B cell (primary cell): ENCODE data around the gene SETBP1. TPM values are rescaled to one million over a fixed set of nuclear protein-coding genes. Genes with fewer than 3 reads are reported as not detected.

Experiments used
- ATAC-seq: fragments of 200-7000 bp; cut with Tn5 transposase; one replicate; pipeline ENCODE4 v1.10.0; 2021; ENCODE audit warnings: low read depth, mild to moderate bottlenecking, moderate number of reproducible peaks, moderate library complexity
- CTCF ChIA-PET: fragments of 350-600 bp; sonication (Branson Sonifier 250); formaldehyde crosslinking; loops from one replicate; lab custom pipeline; 2021; ENCODE audit warnings: antibody characterized with exemption, inconsistent platforms; lab: Charles Lee
- POLR2A ChIA-PET: fragments of 350-600 bp; sonication (Branson Sonifier 250); formaldehyde crosslinking; loops from one replicate; lab custom pipeline; 2021; ENCODE audit warnings: antibody characterized with exemption; lab: Charles Lee
- DNase-seq: peaks from one replicate; pipeline ENCODE4 v3.0.0; 2013
- H2AFZ ChIP-seq: 2 replicates; pipeline ENCODE4 v1.6.1; 2012; ENCODE audit warnings: mild to moderate bottlenecking, low read depth, low read length; ENCODE audit not compliant: insufficient read depth, poor library complexity, severe bottlenecking
- H3K27ac ChIP-seq, 2 donors: 1 replicate in 1 of 2; 2 replicates in 1 of 2; pipeline ENCODE4 v1.5.1; 2012 to 2013; ENCODE audit warnings: low read length in 2 of 2, mild to moderate bottlenecking in 2 of 2, moderate library complexity in 1 of 2
- H3K27me3 ChIP-seq, 4 experiments: fragments of 200-600 bp in 1 of 4; sonication (generic) in 1 of 4; replicated peaks in 1 of 4; 1 replicate in 2 of 4; 2 replicates in 2 of 4; pipeline versions ENCODE4 v1.6.1 to v1.7.0; 2013 to 2016; ENCODE audit warnings: low read length in 3 of 4, mild to moderate bottlenecking in 2 of 4, mixed read lengths in 1 of 4, moderate library complexity in 1 of 4; ENCODE audit not compliant: insufficient read depth in 4 of 4, control insufficient read depth in 3 of 4; ENCODE audit errors: control extremely low read depth in 1 of 4
- H3K36me3 ChIP-seq, 2 experiments: replicated peaks in 1 of 2; 1 replicate in 1 of 2; 2 replicates in 1 of 2; pipeline versions ENCODE4 v1.6.1 to v1.7.1; 2013; ENCODE audit warnings: low read length in 1 of 2; ENCODE audit not compliant: insufficient read depth in 2 of 2, control insufficient read depth in 1 of 2; ENCODE audit errors: control extremely low read depth in 1 of 2, extremely low read depth in 1 of 2
- H3K4me1 ChIP-seq, 2 donors: fragments of 200-600 bp in 1 of 2; sonication (generic) in 1 of 2; 1 replicate in 1 of 2; 2 replicates in 1 of 2; pipeline versions ENCODE4 v1.5.1 to v1.6.1; 2013 to 2017; ENCODE audit warnings: low read length in 2 of 2; ENCODE audit not compliant: control insufficient read depth in 2 of 2, insufficient read depth in 2 of 2
- H3K4me2 ChIP-seq: replicated peaks from 2 replicates; pipeline ENCODE3; 2012; ENCODE audit warnings: mild to moderate bottlenecking, low read depth, low read length; ENCODE audit not compliant: poor library complexity, severe bottlenecking
- H3K4me3 ChIP-seq, 5 experiments: fragments of 200-600 bp in 1 of 5; sonication (generic) in 1 of 5; 1 replicate in 3 of 5; 2 replicates in 2 of 5; pipeline versions ENCODE4 v1.5.1 to v1.7.0; 2011 to 2016; ENCODE audit warnings: low read length in 4 of 5, mild to moderate bottlenecking in 4 of 5, low read depth in 2 of 5, control low read depth in 1 of 5, moderate library complexity in 1 of 5; ENCODE audit not compliant: insufficient read depth in 1 of 5; ENCODE audit errors: control extremely low read depth in 1 of 5, extremely low read depth in 1 of 5
- H3K79me2 ChIP-seq: fragments of 200-600 bp; sonication (generic); one replicate; pipeline ENCODE4 v1.6.0; 2016; ENCODE audit warnings: low read length; ENCODE audit not compliant: control insufficient read depth, insufficient read depth
- H3K9ac ChIP-seq: fragments of 200-600 bp; sonication (generic); 2 replicates; pipeline ENCODE4 v1.6.1; 2017; ENCODE audit warnings: mild to moderate bottlenecking, low read length, moderate library complexity
- H3K9me3 ChIP-seq, 3 donors: one replicate each; pipeline versions ENCODE4 v1.6.1 to v1.7.1; 2013; ENCODE audit warnings: low read length in 2 of 3; ENCODE audit not compliant: control insufficient read depth in 2 of 3, insufficient read depth in 1 of 3; ENCODE audit errors: control extremely low read depth in 1 of 3
- H4K20me1 ChIP-seq: 2 replicates; pipeline ENCODE4 v1.6.0; 2012; ENCODE audit warnings: mild to moderate bottlenecking, low read length; ENCODE audit not compliant: insufficient read depth, control insufficient read depth, poor library complexity, severe bottlenecking
- H3K27ac Mint-ChIP-seq: one replicate; pipeline ENCODE4 v1.8.0; 2021; ENCODE audit warnings: mixed read lengths
- H3K27me3 Mint-ChIP-seq: one replicate; pipeline ENCODE4 v1.8.0; 2021; ENCODE audit warnings: mixed read lengths
- H3K4me1 Mint-ChIP-seq: one replicate; pipeline ENCODE4 v1.8.0; 2021; ENCODE audit warnings: mixed read lengths
- H3K4me3 Mint-ChIP-seq: one replicate; pipeline ENCODE4 v1.8.0; 2021; ENCODE audit warnings: mixed read lengths
- H3K9me3 Mint-ChIP-seq: one replicate; pipeline ENCODE4 v1.8.0; 2022; ENCODE audit warnings: mixed read lengths; ENCODE audit not compliant: insufficient read depth
- EZH2 ChIP-seq: IDR thresholded peaks from 2 replicates; pipeline ENCODE4 v1.6.1; 2012; ENCODE audit warnings: borderline replicate concordance, low read depth, mild to moderate bottlenecking, moderate library complexity, low read length; ENCODE audit not compliant: insufficient read depth, poor library complexity, severe bottlenecking
- WGBS: methylation state at CpG from one replicate; pipeline ENCODE4 v1.1.5; 2013; ENCODE audit warnings: missing lambda C conversion rate; ENCODE audit not compliant: insufficient coverage; 5-methylcytosine and 5-hydroxymethylcytosine counted together
- intact Hi-C: fragments of 100-400 bp; cut with micrococcal nuclease; formaldehyde crosslinking; loops from one replicate; pipeline ENCODE4 v1.10.0; 2022
- polyA plus RNA-seq: library from polyadenylated mRNA; depleted of rRNA; stranded (reverse); fragments of >200 nt; gene quantifications from 2 replicates; pipeline ENCODE4 v1.2.3, GENCODE V29; 2012
- total RNA-seq, 2 donors: library from RNA; stranded (reverse); fragments of 120-200 nt in 1 of 2; gene quantifications; 1 replicate in 1 of 2; 2 replicates in 1 of 2; pipeline versions ENCODE4 v1.2.3 to v1.2.4, GENCODE V29; 2013 to 2022
- TF ChIP-seq, protein P1 (sequence below): fragments of 200-600 bp; IDR thresholded peaks from one replicate; pipeline ENCODE4 v1.8.0; 2022; ENCODE audit warnings: antibody characterized with exemption, mild to moderate bottlenecking

The SETBP1 gene
- total and polyA plus RNA-seq, 2 donors (not counting 1 experiment from before 2014, with no cell fraction given): 15.1 to 129 TPM

DNA sequence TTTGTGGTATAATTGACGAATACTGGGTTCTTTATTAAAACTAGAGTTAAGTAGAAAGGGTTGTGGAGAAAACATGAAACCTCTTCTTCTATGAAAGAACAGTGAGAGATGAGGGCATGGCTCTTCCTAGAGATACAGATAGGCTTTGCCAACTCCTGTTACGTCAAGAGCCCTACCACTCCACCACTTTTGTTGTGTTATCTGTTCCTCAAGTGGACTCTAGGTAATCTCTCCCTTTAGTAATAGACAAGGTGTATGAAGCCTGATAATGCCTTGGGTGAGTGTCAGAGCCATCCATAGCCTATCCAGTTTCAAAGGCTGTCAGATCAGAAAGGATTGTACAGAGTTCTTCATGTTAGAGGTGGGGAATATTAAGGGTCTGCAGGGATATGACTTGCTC is 176.4 kb downstream of the SETBP1 start:
- ChIA-PET CTCF (no interaction called here), POLR2A (no interaction called here)
- no peaks in the 10 kb centered on the region for H3K27me3 Mint-ChIP-seq
- H3K27ac ChIP-seq: no peak overlapping the region
- H3K4me3 ChIP-seq: no peak overlapping the region
- H4K20me1 ChIP-seq: peaks cover 63% of the 10 kb centered on the region
- intact Hi-C loops: no loop called here
- H3K4me1 Mint-ChIP-seq: peaks cover 58% of the 10 kb centered on the region
- no peaks in the 10 kb centered on the region for H3K9me3 ChIP-seq
- no CpG with 5 or more reads among the region's 2 CpGs for WGBS
- H3K9me3 Mint-ChIP-seq: no peaks in the 10 kb centered on the region
- peaks cover 82% of the 10 kb centered on the region for H3K79me2 ChIP-seq
- no peak overlapping the region for H3K4me2 ChIP-seq
- TF ChIP-seq EZH2: no peak
- TF ChIP-seq, protein P1, sequence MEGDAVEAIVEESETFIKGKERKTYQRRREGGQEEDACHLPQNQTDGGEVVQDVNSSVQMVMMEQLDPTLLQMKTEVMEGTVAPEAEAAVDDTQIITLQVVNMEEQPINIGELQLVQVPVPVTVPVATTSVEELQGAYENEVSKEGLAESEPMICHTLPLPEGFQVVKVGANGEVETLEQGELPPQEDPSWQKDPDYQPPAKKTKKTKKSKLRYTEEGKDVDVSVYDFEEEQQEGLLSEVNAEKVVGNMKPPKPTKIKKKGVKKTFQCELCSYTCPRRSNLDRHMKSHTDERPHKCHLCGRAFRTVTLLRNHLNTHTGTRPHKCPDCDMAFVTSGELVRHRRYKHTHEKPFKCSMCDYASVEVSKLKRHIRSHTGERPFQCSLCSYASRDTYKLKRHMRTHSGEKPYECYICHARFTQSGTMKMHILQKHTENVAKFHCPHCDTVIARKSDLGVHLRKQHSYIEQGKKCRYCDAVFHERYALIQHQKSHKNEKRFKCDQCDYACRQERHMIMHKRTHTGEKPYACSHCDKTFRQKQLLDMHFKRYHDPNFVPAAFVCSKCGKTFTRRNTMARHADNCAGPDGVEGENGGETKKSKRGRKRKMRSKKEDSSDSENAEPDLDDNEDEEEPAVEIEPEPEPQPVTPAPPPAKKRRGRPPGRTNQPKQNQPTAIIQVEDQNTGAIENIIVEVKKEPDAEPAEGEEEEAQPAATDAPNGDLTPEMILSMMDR: no peak
- no peak overlapping the region for H3K4me3 Mint-ChIP-seq
- DNase-seq (no peak), ATAC-seq (no peak)
- H3K4me1 ChIP-seq: peaks cover 23 to 26% of the 10 kb centered on the region in 2 donors
- no peak overlapping the region for H3K27ac Mint-ChIP-seq
- H3K27me3 ChIP-seq: no peaks in the 10 kb centered on the region
- H3K36me3 ChIP-seq: no peaks in the 10 kb centered on the region
- H3K9ac ChIP-seq: no peak overlapping the region
- no peak overlapping the region for H2AFZ ChIP-seq

- TF ChIP-seq, protein P1: no peak
- TF ChIP-seq EZH2: no peak
- no peaks in the 10 kb centered on the region for H3K27me3 ChIP-seq
- H3K9me3 ChIP-seq: no peaks in the 10 kb centered on the region
- H3K4me3 Mint-ChIP-seq: no peak overlapping the region
- POLR2A ChIA-PET: no interaction called here
- no peak overlapping the region for H3K9ac ChIP-seq
- H3K4me2 ChIP-seq: no peak overlapping the region
- ATAC-seq (no peak), DNase-seq (no peak)
- 94% methylated on average over 2 of the region's 5 CpGs for WGBS
- no peak overlapping the region for H2AFZ ChIP-seq
- no peaks in the 10 kb centered on the region for H3K36me3 ChIP-seq
- peaks cover 51% of the 10 kb centered on the region for H3K4me1 Mint-ChIP-seq
- intact Hi-C loops: no loop called here
- H3K27me3 Mint-ChIP-seq: no peaks in the 10 kb centered on the region
- CTCF ChIA-PET: no interaction called here
- no peak overlapping the region for H3K27ac Mint-ChIP-seq
- peaks cover 63% of the 10 kb centered on the region for H4K20me1 ChIP-seq
- H3K4me1 ChIP-seq: peaks cover 15 to 20% of the 10 kb centered on the region in 2 donors
- no peaks in the 10 kb centered on the region for H3K9me3 Mint-ChIP-seq
- peaks cover 82% of the 10 kb centered on the region for H3K79me2 ChIP-seq
- H3K4me3 ChIP-seq: no peak overlapping the region
- H3K27ac ChIP-seq: no peak overlapping the region
Measured at GRCh38 chr18:44857744-44858491, 177.2 kb downstream of the SETBP1 start.
